BE2C (cell line): Measurements from ENCODE around the gene FIGNL2.

Experiments used
- DNase-seq: peaks from one replicate; pipeline ENCODE4 v3.0.0-alpha.2; 2020
- H3K27me3 ChIP-seq: fragments of 250-450 bp; sonication (Bioruptor Pico); 2 replicates; pipeline ENCODE4 v1.5.1; 2020; ENCODE audit warnings: mild to moderate bottlenecking
- H3K36me3 ChIP-seq: fragments of 250-450 bp; sonication (Bioruptor Pico); 2 replicates; pipeline ENCODE4 v1.5.1; 2020; ENCODE audit warnings: mild to moderate bottlenecking
- H3K4me1 ChIP-seq: fragments of 250-450 bp; sonication (Bioruptor Pico); 2 replicates; pipeline ENCODE4 v1.5.1; 2020
- H3K4me3 ChIP-seq: 2 replicates; pipeline ENCODE4 v1.5.1; 2011; ENCODE audit warnings: low read depth, low read length
- H3K9me3 ChIP-seq: fragments of 250-450 bp; sonication (Bioruptor Pico); 2 replicates; pipeline ENCODE4 v1.5.1; 2020
- CTCF ChIP-seq: IDR thresholded peaks from 2 replicates; pipeline ENCODE4 v1.5.1; 2012; ENCODE audit warnings: mild to moderate bottlenecking, low read depth, low read length

The FIGNL2 gene

GRCh38 chr12:51779876-51780275 lies 68.6 kb downstream of the FIGNL2 start:
- TF ChIP-seq CTCF = no peak
- no peaks in the 10 kb centered on the region for H3K4me1 ChIP-seq
- H3K36me3 ChIP-seq = peaks cover 3% of the 10 kb centered on the region
- DNase-seq = no peak
- no peaks in the 10 kb centered on the region for H3K9me3 ChIP-seq
- H3K27me3 ChIP-seq = no peaks in the 10 kb centered on the region
- no peak overlapping the region for H3K4me3 ChIP-seq

GRCh38 chr12:51777973-51778372 lies 70.5 kb downstream of the FIGNL2 start:
- Histone ChIP-seq H3K4me3 (no peak overlapping the region), H3K9me3 (no peaks in the 10 kb centered on the region), H3K27me3 (no peaks in the 10 kb centered on the region), H3K36me3 (peaks cover 15% of the 10 kb centered on the region), H3K4me1 (no peaks in the 10 kb centered on the region)
- DNase-seq = no peak
- no peak for TF ChIP-seq CTCF

- no peaks in the 10 kb centered on the region for H3K27me3 ChIP-seq
- H3K9me3 ChIP-seq = no peaks in the 10 kb centered on the region
- peaks cover 15% of the 10 kb centered on the region for H3K36me3 ChIP-seq
- no peak for TF ChIP-seq CTCF
- no peaks in the 10 kb centered on the region for H3K4me1 ChIP-seq
- H3K4me3 ChIP-seq = no peak overlapping the region
- no peak for DNase-seq
Observed at GRCh38 chr12:51777457-51777856, 71.1 kb downstream of the FIGNL2 start.

- H3K27me3 ChIP-seq = no peaks in the 10 kb centered on the region
- peaks cover 19% of the 10 kb centered on the region for H3K36me3 ChIP-seq
- H3K4me3 ChIP-seq = no peak overlapping the region
- no peak for DNase-seq
- H3K9me3 ChIP-seq = no peaks in the 10 kb centered on the region
- TF ChIP-seq CTCF = no peak
- no peaks in the 10 kb centered on the region for H3K4me1 ChIP-seq
Observed at GRCh38 chr12:51774933-51775332, 73.6 kb downstream of the FIGNL2 start.

- Histone ChIP-seq H3K9me3 (no peaks in the 10 kb centered on the region), H3K27me3 (no peaks in the 10 kb centered on the region), H3K4me1 (no peaks in the 10 kb centered on the region), H3K36me3 (peaks cover 35% of the 10 kb centered on the region), H3K4me3 (no peak overlapping the region)
- TF ChIP-seq CTCF = no peak
- no peak for DNase-seq
Observed at GRCh38 chr12:51773145-51773869, 75.2 kb downstream of the FIGNL2 start.

GRCh38 chr12:51771008-51771407 lies 77.5 kb downstream of the FIGNL2 start:
- no peak overlapping the region for H3K4me3 ChIP-seq
- H3K4me1 ChIP-seq = no peaks in the 10 kb centered on the region
- TF ChIP-seq CTCF = no peak
- H3K36me3 ChIP-seq = peaks cover 45% of the 10 kb centered on the region
- no peak for DNase-seq
- no peaks in the 10 kb centered on the region for H3K27me3 ChIP-seq
- no peaks in the 10 kb centered on the region for H3K9me3 ChIP-seq
